Endodermal cell (in vitro differentiated cells): Measurements from ENCODE around the gene HDAC4. TPM values are rescaled to one million over a fixed set of nuclear protein-coding genes. Genes with fewer than 3 reads are reported as not detected.

ENCODE experiments used
- DNase-seq: peaks from one replicate; pipeline ENCODE4 v3.0.0-alpha.2; 2017
- H3K27ac ChIP-seq: 2 replicates; pipeline ENCODE4 v1.5.1; 2013; ENCODE audit warnings: mild to moderate bottlenecking, low read depth, low read length, moderate library complexity
- H3K27me3 ChIP-seq: 2 replicates; pipeline ENCODE4 v1.6.1; 2013; ENCODE audit warnings: mild to moderate bottlenecking, low read length, moderate library complexity; ENCODE audit not compliant: insufficient read depth, control insufficient read depth, poor library complexity, severe bottlenecking
- H3K36me3 ChIP-seq: 2 replicates; pipeline ENCODE4 v1.7.0; 2013; ENCODE audit warnings: mild to moderate bottlenecking, low read length, moderate library complexity; ENCODE audit not compliant: control insufficient read depth, insufficient read depth
- H3K4me1 ChIP-seq: one replicate; pipeline ENCODE4 v1.7.0; 2013; ENCODE audit warnings: low read length; ENCODE audit not compliant: control insufficient read depth, insufficient read depth
- H3K4me3 ChIP-seq: 2 replicates; pipeline ENCODE4 v1.5.1; 2013; ENCODE audit warnings: mild to moderate bottlenecking, low read length, moderate library complexity
- H3K9ac ChIP-seq: 2 replicates; pipeline ENCODE4 v1.6.1; 2013; ENCODE audit warnings: mild to moderate bottlenecking, low read length, moderate library complexity; ENCODE audit not compliant: poor library complexity, severe bottlenecking; ENCODE audit errors: extremely low read depth
- H3K9me3 ChIP-seq: 2 replicates; pipeline ENCODE4 v1.6.1; 2013; ENCODE audit warnings: mild to moderate bottlenecking, low read length, moderate library complexity; ENCODE audit not compliant: control insufficient read depth
- H3K27ac Mint-ChIP-seq: 2 replicates; pipeline ENCODE4 v1.8.0; 2020; ENCODE audit warnings: mixed read lengths
- H3K27me3 Mint-ChIP-seq: 2 replicates; pipeline ENCODE4 v1.8.0; 2021; ENCODE audit warnings: mild to moderate bottlenecking, mixed read lengths; ENCODE audit not compliant: insufficient read depth
- H3K36me3 Mint-ChIP-seq: 2 replicates; pipeline ENCODE4 v1.8.0; 2020; ENCODE audit warnings: low read depth, mixed read lengths
- H3K4me1 Mint-ChIP-seq: 2 replicates; pipeline ENCODE4 v1.8.0; 2020; ENCODE audit warnings: mixed read lengths
- H3K4me3 Mint-ChIP-seq: 2 replicates; pipeline ENCODE4 v1.8.0; 2020; ENCODE audit warnings: mild to moderate bottlenecking, moderate library complexity, mixed read lengths
- H3K9me3 Mint-ChIP-seq: 2 replicates; pipeline ENCODE4 v1.8.0; 2020; ENCODE audit warnings: mild to moderate bottlenecking, mixed read lengths
- CTCF ChIP-seq: fragments of 200-600 bp; sonication (generic); conservative IDR thresholded peaks from 2 replicates; pipeline ENCODE4 v1.5.0; 2021; ENCODE audit warnings: antibody characterized with exemption, mild to moderate bottlenecking
- WGBS, 2 experiments: methylation state at CpG; one replicate each; pipeline versions ENCODE4 v1.1.5 to v1.1.7; 2013; ENCODE audit warnings: missing lambda C conversion rate in 2 of 2, mixed read lengths in 1 of 2; ENCODE audit not compliant: insufficient coverage in 1 of 2, insufficient read length in 1 of 2; 5-methylcytosine and 5-hydroxymethylcytosine counted together
- total RNA-seq, 2 donors: library from RNA; stranded (reverse); fragmentation: NEBNext Ultra II Directional in 1 of 2; extraction: Animal tissue kit (Norgen Biotek cat#: 25700) in 1 of 2; gene quantifications; 2 replicates in 1 of 2; 3 replicates in 1 of 2; pipeline ENCODE4 v1.2.1, GENCODE V29; 2021

The HDAC4 gene
- total RNA-seq, 2 donors from 2014 or later: 45.7 to 51.2 TPM

DNA sequence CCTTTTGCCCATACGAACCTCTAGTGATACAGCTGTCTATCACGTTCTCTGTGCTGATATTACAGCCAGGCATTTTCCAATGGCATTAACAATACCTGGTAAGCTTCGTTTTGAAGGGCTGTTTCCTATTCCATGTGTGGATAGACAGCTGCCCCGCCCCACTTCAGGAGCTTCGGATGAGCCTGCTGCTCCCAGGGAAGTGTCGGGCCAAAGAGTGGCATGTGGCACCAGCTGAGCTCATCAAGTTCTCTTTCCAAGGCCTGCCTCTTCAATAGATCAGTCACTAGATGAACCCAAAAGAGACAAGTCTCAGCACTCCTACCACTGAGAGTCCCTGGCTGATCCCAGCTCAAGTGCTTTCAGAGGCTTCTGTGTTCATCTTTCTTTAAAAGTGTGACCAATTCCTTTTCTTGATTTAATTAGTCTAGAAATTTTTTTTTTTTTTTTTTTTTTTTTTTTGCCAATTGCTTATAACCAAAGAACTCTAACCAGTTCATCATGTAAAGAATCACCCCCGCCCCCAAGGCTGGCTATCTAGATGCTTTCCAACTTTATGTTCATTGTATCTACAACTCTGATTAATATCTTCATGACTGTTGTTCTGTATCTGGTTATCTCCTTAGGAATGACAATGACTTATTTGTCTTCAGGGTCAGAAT, 46.6 kb downstream of the HDAC4 start:
- H3K27me3 Mint-ChIP-seq: no peaks in the 10 kb centered on the region
- H3K36me3 ChIP-seq: peaks cover 16% of the 10 kb centered on the region
- peaks cover 13% of the 10 kb centered on the region for H3K9me3 ChIP-seq
- peaks cover 47% of the 10 kb centered on the region for H3K36me3 Mint-ChIP-seq
- H3K27ac ChIP-seq: no peak overlapping the region
- no peak for DNase-seq
- peaks cover 5% of the 10 kb centered on the region for H3K4me1 Mint-ChIP-seq
- no peak overlapping the region for H3K27ac Mint-ChIP-seq
- H3K4me3 Mint-ChIP-seq: no peak overlapping the region
- TF ChIP-seq CTCF: no peak
- H3K4me1 ChIP-seq: no peaks in the 10 kb centered on the region
- H3K9me3 Mint-ChIP-seq: peaks cover 11% of the 10 kb centered on the region
- H3K4me3 ChIP-seq: peak overlapping the region; percentile 38
- H3K27me3 ChIP-seq: no peaks in the 10 kb centered on the region
- no peak overlapping the region for H3K9ac ChIP-seq
- 93% methylated on average over 6 to 7 of the region's 7 CpGs for WGBS, 2 experiments

- Mint-ChIP-seq H3K4me1 (peaks cover 5% of the 10 kb centered on the region), H3K27ac (no peak overlapping the region), H3K9me3 (peaks cover 11% of the 10 kb centered on the region), H3K36me3 (peaks cover 47% of the 10 kb centered on the region), H3K4me3 (no peak overlapping the region), H3K27me3 (no peaks in the 10 kb centered on the region)
- Histone ChIP-seq H3K9ac (no peak overlapping the region), H3K9me3 (peaks cover 13% of the 10 kb centered on the region), H3K36me3 (peaks cover 16% of the 10 kb centered on the region), H3K4me1 (no peaks in the 10 kb centered on the region), H3K4me3 (no peak overlapping the region), H3K27ac (no peak overlapping the region), H3K27me3 (no peaks in the 10 kb centered on the region)
- TF ChIP-seq CTCF: no peak
- DNase-seq: no peak
- 93 to 94% methylated on average over 5 of the region's 5 CpGs for WGBS, 2 experiments
These were observed 47.1 kb downstream of the HDAC4 start for GRCh38 chr2:239353692-239354091.

GRCh38 chr2:239351687-239352086, 49.1 kb downstream of the HDAC4 start:
- H3K27ac Mint-ChIP-seq: no peak overlapping the region
- DNase-seq: no peak

More at GRCh38 chr2:239351687-239352086, 49.1 kb downstream of the HDAC4 start:
- TF ChIP-seq CTCF: no peak
- peaks cover 17% of the 10 kb centered on the region for H3K9me3 ChIP-seq
- Mint-ChIP-seq H3K9me3 (peaks cover 11% of the 10 kb centered on the region), H3K4me3 (no peak overlapping the region), H3K27me3 (no peaks in the 10 kb centered on the region), H3K36me3 (peaks cover 37% of the 10 kb centered on the region), H3K4me1 (no peaks in the 10 kb centered on the region)
- no peaks in the 10 kb centered on the region for H3K4me1 ChIP-seq
- peaks cover 16% of the 10 kb centered on the region for H3K36me3 ChIP-seq
- H3K9ac ChIP-seq: no peak overlapping the region
- 95 to 99% methylated on average over 12 to 14 of the region's 14 CpGs for WGBS, 2 experiments
- H3K27ac ChIP-seq: no peak overlapping the region
- H3K4me3 ChIP-seq: no peak overlapping the region
- no peaks in the 10 kb centered on the region for H3K27me3 ChIP-seq
